ENCODE measurements around the gene OTOS. TPM values are rescaled to one million over a fixed set of nuclear protein-coding genes. Genes with fewer than 3 reads are reported as not detected.

The OTOS gene
- total and polyA plus RNA-seq, 8 donors: not detected

GRCh38 chr2:240139666-240140393 lies 628 bp downstream of the OTOS start:
- Histone ChIP-seq H3K4me1 (peaks cover 0 to 7% (median 5%) of the 10 kb centered on the region in 3 donors), H3K4me3 (no peak overlapping the region), H3K27ac (no peak overlapping the region), H3K27me3 (no peaks in the 10 kb centered on the region), H3K36me3 (no peaks in the 10 kb centered on the region), H3K9me3 (no peaks in the 10 kb centered on the region)
- ATAC-seq (no peak), DNase-seq (peak in 3 of 6 donors; percentile 7 to 59 (median 30)), FAIRE-seq (no peak)
- no peak for TF ChIP-seq CTCF (IDR thresholded peaks at IDR 0.05)
- WGBS, 2 donors: 60 to 70% methylated on average over 14 of the region's 14 CpGs
- intact Hi-C loops (cut with DNase I): loop anchor here in 2 of 3 donors (10.0 kb wide), 2 partner anchors 75 to 1105 kb away; no protein-coding TSS in a partner anchor

GRCh38 chr2:240139011-240139441 lies 1.4 kb downstream of the OTOS start:
- peaks cover 0 to 8% (median 5%) of the 10 kb centered on the region in 3 donors for H3K4me1 ChIP-seq
- H3K36me3 ChIP-seq: no peaks in the 10 kb centered on the region
- DNase-seq (peak in 3 of 6 donors; percentile 11 to 62 (median 43)), ATAC-seq (no peak), FAIRE-seq (no peak)
- no peak for TF ChIP-seq CTCF (IDR thresholded peaks at IDR 0.05)
- intact Hi-C loops (cut with DNase I): no loop called here
- H3K27ac ChIP-seq: no peak overlapping the region
- no peaks in the 10 kb centered on the region for H3K9me3 ChIP-seq
- 81 to 86% methylated on average over 15 of the region's 15 CpGs for WGBS, 2 donors
- H3K27me3 ChIP-seq: no peaks in the 10 kb centered on the region
- no peak overlapping the region for H3K4me3 ChIP-seq

GRCh38 chr2:240138254-240138984 lies 2.0 kb downstream of the OTOS start:
- no peaks in the 10 kb centered on the region for H3K9me3 ChIP-seq
- DNase-seq: peak in 3 of 6 donors; percentile 13 to 41 (median 29)
- no peak overlapping the region for H3K4me3 ChIP-seq
- H3K27me3 ChIP-seq: no peaks in the 10 kb centered on the region
- H3K36me3 ChIP-seq: no peaks in the 10 kb centered on the region
- no peak for FAIRE-seq
- WGBS, 2 donors: 72 to 75% methylated on average over 9 of the region's 9 CpGs
- no peak for TF ChIP-seq CTCF (IDR thresholded peaks at IDR 0.05)
- H3K4me1 ChIP-seq: peaks cover 0 to 8% (median 5%) of the 10 kb centered on the region in 3 donors
- no peak for ATAC-seq
- intact Hi-C loops (cut with DNase I): no loop called here
- H3K27ac ChIP-seq: no peak overlapping the region

GRCh38 chr2:240137596-240138253 lies 2.7 kb downstream of the OTOS start:
- Histone ChIP-seq H3K4me1 (peaks cover 0 to 8% (median 5%) of the 10 kb centered on the region in 3 donors), H3K4me3 (no peak overlapping the region), H3K27me3 (no peaks in the 10 kb centered on the region), H3K36me3 (no peaks in the 10 kb centered on the region), H3K9me3 (no peaks in the 10 kb centered on the region), H3K27ac (no peak overlapping the region)
- WGBS, 2 donors: 81 to 88% methylated on average over 19 of the region's 19 CpGs
- FAIRE-seq (no peak), DNase-seq (peak in 3 of 6 donors; percentile 12 to 56 (median 51)), ATAC-seq (no peak)
- no peak for TF ChIP-seq CTCF (IDR thresholded peaks at IDR 0.05)
- intact Hi-C loops (cut with DNase I): no loop called here
